ENCODE measurements around the gene TLR4.

TLR4 gene

GRCh38 chr9:117704024-117704575 is at the start of gene TLR4:
TLR4 (plus strand) TSS chr9:117704403; CDS start chr9:117704473, 70 bp downstream.
- no peak for DNase-seq

GRCh38 chr9:117656002-117656401 is 48.2 kb upstream of the TLR4 start:
- no peak for DNase-seq

GRCh38 chr9:117662651-117663050 is 41.6 kb upstream of the TLR4 start:
- no peak for DNase-seq

GRCh38 chr9:117664419-117664818 is 39.8 kb upstream of the TLR4 start:
- DNase-seq: no peak

GRCh38 chr9:117665601-117666385 is 38.4 kb upstream of the TLR4 start:
- DNase-seq: no peak

GRCh38 chr9:117671468-117671867 is 32.7 kb upstream of the TLR4 start:
- no peak for DNase-seq

GRCh38 chr9:117672369-117672768 is 31.8 kb upstream of the TLR4 start:
- DNase-seq: no peak

- no peak for DNase-seq
These were observed 26.6 kb upstream of the TLR4 start for GRCh38 chr9:117677572-117677971.

GRCh38 chr9:117678871-117679270 is 25.3 kb upstream of the TLR4 start:
- DNase-seq: no peak

GRCh38 chr9:117679416-117679815 is 24.8 kb upstream of the TLR4 start:
- DNase-seq: no peak

- no peak for DNase-seq
These were observed 22.3 kb upstream of the TLR4 start for GRCh38 chr9:117681888-117682287.

GRCh38 chr9:117682955-117683710 is 21.1 kb upstream of the TLR4 start:
- DNase-seq: no peak

- DNase-seq: no peak
These were observed 16.7 kb upstream of the TLR4 start for GRCh38 chr9:117687532-117687931.

- no peak for DNase-seq
These were observed 12.8 kb upstream of the TLR4 start for GRCh38 chr9:117691367-117691766.

GRCh38 chr9:117696154-117696553 is 8.0 kb upstream of the TLR4 start:
- no peak for DNase-seq

GRCh38 chr9:117697046-117697445 is 7.2 kb upstream of the TLR4 start:
- DNase-seq: no peak

- DNase-seq: no peak
These were observed 666 bp upstream of the TLR4 start for GRCh38 chr9:117703537-117703936.

GRCh38 chr9:117704597-117704996 is 394 bp downstream of the TLR4 start:
- DNase-seq: no peak

GRCh38 chr9:117705386-117705785 is 1.2 kb downstream of the TLR4 start:
- DNase-seq: no peak

GRCh38 chr9:117706421-117707116 is 2.4 kb downstream of the TLR4 start:
- no peak for DNase-seq

GRCh38 chr9:117707561-117707960 is 3.4 kb downstream of the TLR4 start:
- DNase-seq: no peak

GRCh38 chr9:117709936-117710335 is 5.7 kb downstream of the TLR4 start:
- DNase-seq: no peak

GRCh38 chr9:117714282-117714681 is 10.1 kb downstream of the TLR4 start:
- DNase-seq: no peak

All from activated naive CD4-positive, alpha-beta T cell treated with anti-CD3 and anti-CD28 coated beads, Interleukin-2, amount 50 U/mL, for 16 hours (primary cell).